DMS 273 (cell line): ENCODE results near the gene OR10A2.
A peak's percentile ranks its signal among the peaks of the same experiment; 100 is the strongest.
"Not testable (repeated sequence)": the region's sequence is repeated elsewhere in the genome, so short reads cannot be mapped to it uniquely, and the experiment has no call there.

ENCODE experiments used
- DNase-seq: peaks from one replicate; lab custom pipeline; 2025; ENCODE audit not compliant: unreplicated experiment; lab: John Stamatoyannopoulos, UW

The OR10A2 gene

GRCh38 chr11:6862961-6863360 lies at the start of gene OR10A2:
Gene OR10A2 (plus strand): TSS chr11:6863057. CDS start chr11:6869755, 6,698 bp downstream.
- peak; percentile 1 for DNase-seq

GRCh38 chr11:6813656-6814055 lies 49.2 kb upstream of the OR10A2 start:
- no peak for DNase-seq

GRCh38 chr11:6817694-6818093 lies 45.2 kb upstream of the OR10A2 start:
- peak; percentile 7 for DNase-seq

GRCh38 chr11:6818967-6819366 lies 43.9 kb upstream of the OR10A2 start:
- DNase-seq, result no peak

GRCh38 chr11:6824136-6824823 lies 38.6 kb upstream of the OR10A2 start:
- no peak for DNase-seq

- DNase-seq, result no peak
Measured at GRCh38 chr11:6825231-6825744, 37.6 kb upstream of the OR10A2 start.

- no peak for DNase-seq
Measured at GRCh38 chr11:6828103-6828502, 34.8 kb upstream of the OR10A2 start.

- no peak for DNase-seq
Measured at GRCh38 chr11:6833356-6833755, 29.5 kb upstream of the OR10A2 start.

GRCh38 chr11:6834021-6834420 lies 28.8 kb upstream of the OR10A2 start:
- DNase-seq, result no peak

- no peak for DNase-seq
Measured at GRCh38 chr11:6841694-6842093, 21.2 kb upstream of the OR10A2 start.

- DNase-seq, result no peak
Measured at GRCh38 chr11:6843670-6844069, 19.2 kb upstream of the OR10A2 start.

GRCh38 chr11:6844356-6844755 lies 18.5 kb upstream of the OR10A2 start:
- no peak for DNase-seq

GRCh38 chr11:6845383-6845782 lies 17.5 kb upstream of the OR10A2 start, which contains the start of gene OR10A5:
Gene OR10A5 (plus strand): TSS chr11:6845683. CDS start chr11:6845683, 0 bp downstream.
- no peak for DNase-seq

GRCh38 chr11:6850526-6850925 lies 12.3 kb upstream of the OR10A2 start:
- no peak for DNase-seq

- not testable (repeated sequence) for DNase-seq
Measured at GRCh38 chr11:6854801-6855200, 8.1 kb upstream of the OR10A2 start.

- DNase-seq, result no peak
Measured at GRCh38 chr11:6855971-6856541, 6.8 kb upstream of the OR10A2 start.

- DNase-seq, result no peak
Measured at GRCh38 chr11:6856871-6857270, 6.0 kb upstream of the OR10A2 start.

GRCh38 chr11:6864438-6864837 lies 1.6 kb downstream of the OR10A2 start:
- DNase-seq, result no peak

- DNase-seq, result no peak
Measured at GRCh38 chr11:6871278-6871677, 8.4 kb downstream of the OR10A2 start.

GRCh38 chr11:6875761-6876160 lies 12.9 kb downstream of the OR10A2 start:
- DNase-seq, result no peak

GRCh38 chr11:6876325-6876724 lies 13.5 kb downstream of the OR10A2 start, which contains the start of gene OR10A4:
Gene OR10A4 (plus strand): TSS chr11:6876625. CDS start chr11:6876648, 23 bp downstream.
- no peak for DNase-seq

- DNase-seq, result no peak
Measured at GRCh38 chr11:6876914-6877313, 14.1 kb downstream of the OR10A2 start.
